OCI-LY1 (cell line): ENCODE data around the gene DPH3.

Experiments used
- H2AFZ ChIP-seq: fragments of 200-600 bp; sonication (generic), shearing (Covaris generic); 2 replicates; pipeline ENCODE4 v1.6.0; 2014; ENCODE audit warnings: antibody characterized with exemption, mild to moderate bottlenecking, low read length
- H3F3A ChIP-seq: fragments of 200-600 bp; sonication (generic), shearing (Covaris generic); 2 replicates; pipeline ENCODE4 v1.6.0; 2014; ENCODE audit warnings: mild to moderate bottlenecking, antibody characterized with exemption, low read length, moderate library complexity; ENCODE audit not compliant: insufficient read depth
- H3K27ac ChIP-seq: fragments of 200-600 bp; sonication (generic); 2 replicates; pipeline ENCODE4 v1.5.1; 2014; ENCODE audit warnings: low read length, mixed run types, mild to moderate bottlenecking, low read depth; ENCODE audit not compliant: poor library complexity, severe bottlenecking
- H3K27me3 ChIP-seq: fragments of 200-600 bp; sonication (generic); 2 replicates; pipeline ENCODE4 v1.6.0; 2014; ENCODE audit warnings: antibody characterized with exemption, mild to moderate bottlenecking, low read length, moderate library complexity; ENCODE audit not compliant: insufficient read depth
- H3K36me3 ChIP-seq: fragments of 200-600 bp; sonication (generic); 2 replicates; pipeline ENCODE4 v1.6.1; 2014; ENCODE audit warnings: mild to moderate bottlenecking, antibody characterized with exemption, low read length, moderate library complexity, mixed read lengths; ENCODE audit not compliant: insufficient read depth
- H3K4me1 ChIP-seq: fragments of 200-600 bp; sonication (generic); 2 replicates; pipeline ENCODE4 v1.5.1; 2014; ENCODE audit warnings: mild to moderate bottlenecking, low read length, moderate library complexity; ENCODE audit not compliant: insufficient read depth, severe bottlenecking
- H3K4me2 ChIP-seq: fragments of 200-600 bp; sonication (generic), shearing (Covaris generic); 2 replicates; pipeline ENCODE4 v1.6.1; 2014; ENCODE audit warnings: low read length
- H3K4me3 ChIP-seq: fragments of 200-600 bp; sonication (generic); 2 replicates; pipeline ENCODE4 v1.5.1; 2014; ENCODE audit warnings: low read length, low read depth, mild to moderate bottlenecking, mixed read lengths; ENCODE audit not compliant: poor library complexity, severe bottlenecking
- H3K79me2 ChIP-seq: fragments of 200-600 bp; shearing (Covaris generic); 2 replicates; pipeline ENCODE4 v1.6.1; 2016; ENCODE audit warnings: mixed run types, low read length, mixed read lengths; ENCODE audit not compliant: insufficient read depth
- H3K9ac ChIP-seq: fragments of 200-600 bp; sonication (generic), shearing (Covaris generic); 2 replicates; pipeline ENCODE4 v1.6.1; 2014; ENCODE audit warnings: mild to moderate bottlenecking, low read length, mixed read lengths
- H3K9me2 ChIP-seq: fragments of 200-600 bp; sonication (generic), shearing (Covaris generic); 2 replicates; pipeline ENCODE4 v1.6.1; 2014; ENCODE audit warnings: low read depth, mild to moderate bottlenecking, low read length, mixed read lengths
- H3K9me3 ChIP-seq: fragments of 200-600 bp; shearing (Covaris generic); 2 replicates; pipeline ENCODE4 v1.6.1; 2014; ENCODE audit warnings: low read length, mixed read lengths
- H4K20me1 ChIP-seq: fragments of 200-600 bp; sonication (generic), shearing (Covaris generic); 2 replicates; pipeline ENCODE4 v1.6.0; 2016; ENCODE audit warnings: mild to moderate bottlenecking, low read length; ENCODE audit not compliant: insufficient read depth
- CTCF ChIP-seq: fragments of 200-600 bp; sonication (generic), shearing (Covaris generic); IDR thresholded peaks from 2 replicates; pipeline ENCODE4 v1.5.1; 2017; ENCODE audit warnings: mild to moderate bottlenecking, antibody characterized with exemption, low read length, moderate library complexity, mixed read lengths
- EZH2 ChIP-seq: fragments of 200-600 bp; sonication (generic), shearing (Covaris generic); IDR thresholded peaks from 2 replicates; pipeline ENCODE4 v1.8.0; 2017; ENCODE audit warnings: borderline replicate concordance, mixed run types, mild to moderate bottlenecking, antibody characterized with exemption, low read length, moderate library complexity, mixed read lengths

Gene DPH3

DNA sequence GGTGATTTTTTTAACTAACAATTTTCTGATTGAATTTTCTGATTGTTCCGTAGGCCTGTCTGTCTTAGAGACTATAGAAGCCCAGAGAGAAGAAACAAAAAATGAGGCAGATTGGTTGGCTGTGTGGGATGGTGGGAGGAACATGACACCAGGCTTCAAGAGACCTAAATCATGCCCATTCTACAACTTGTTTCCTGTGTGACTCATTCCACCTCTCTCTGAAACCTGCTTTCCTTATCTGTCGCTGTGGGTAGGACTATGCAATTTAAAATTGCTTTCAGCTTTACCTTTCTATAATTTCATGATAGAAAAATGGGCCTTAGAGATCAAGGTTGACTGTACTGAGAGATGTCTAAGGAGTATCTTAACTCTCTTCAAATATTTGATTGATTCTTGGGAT, 44.8 kb upstream of the DPH3 start:
- H3K4me3 ChIP-seq, result no peak overlapping the region
- no peaks in the 10 kb centered on the region for H3K9me2 ChIP-seq
- peaks cover 3% of the 10 kb centered on the region; the same call in 1 of the 2 replicates for H3F3A ChIP-seq
- H3K4me2 ChIP-seq, result no peak overlapping the region
- no peak overlapping the region for H3K9ac ChIP-seq
- H3K27me3 ChIP-seq, result no peaks in the 10 kb centered on the region
- H4K20me1 ChIP-seq, result no peaks in the 10 kb centered on the region
- H3K4me1 ChIP-seq, result no peaks in the 10 kb centered on the region
- H3K36me3 ChIP-seq, result peaks cover 52% of the 10 kb centered on the region
- TF ChIP-seq EZH2 (no peak), CTCF (no peak)
- H3K27ac ChIP-seq, result no peak overlapping the region
- H3K9me3 ChIP-seq, result no peaks in the 10 kb centered on the region
- H2AFZ ChIP-seq, result no peak overlapping the region
- no peaks in the 10 kb centered on the region for H3K79me2 ChIP-seq

GRCh38 chr3:16308727-16309126, 44.0 kb upstream of the DPH3 start:
- H3K79me2 ChIP-seq, result no peaks in the 10 kb centered on the region

DNA sequence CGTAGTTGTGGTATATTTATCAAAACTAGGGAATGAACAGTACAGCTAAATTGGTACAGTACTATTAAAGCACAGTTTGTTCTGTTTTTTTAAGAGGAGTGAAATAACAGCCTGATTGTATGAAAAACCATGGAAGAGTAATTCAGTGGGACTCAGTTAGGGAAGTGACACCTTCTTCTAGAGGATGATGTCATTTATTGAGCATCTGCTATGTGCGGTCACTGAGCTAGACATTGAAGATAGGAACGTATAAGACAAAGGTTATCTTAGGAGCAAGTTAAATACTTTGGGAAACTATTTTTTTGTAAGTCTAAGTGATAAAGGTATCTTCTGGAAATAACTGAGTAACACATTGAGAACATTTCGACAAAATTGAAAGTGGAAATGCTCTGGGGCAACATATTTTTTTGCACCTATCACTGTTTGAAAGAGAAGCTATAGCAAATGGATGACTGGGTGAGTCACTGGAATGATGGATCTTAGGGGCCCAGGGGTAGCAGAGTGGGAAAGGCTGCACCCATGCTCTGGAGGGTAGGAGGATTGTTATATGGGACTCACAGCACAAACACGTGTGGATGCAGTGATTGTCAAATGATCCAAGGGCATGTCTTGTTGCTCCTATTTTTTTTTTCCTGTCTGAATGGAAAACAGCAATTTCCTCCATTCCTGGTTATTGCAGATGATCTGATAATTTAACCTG, 43.2 kb upstream of the DPH3 start:
- H3K79me2 ChIP-seq, result no peaks in the 10 kb centered on the region
- peaks cover 7% of the 10 kb centered on the region for H3K4me1 ChIP-seq
- peaks cover 39% of the 10 kb centered on the region; the same call in 1 of the 2 replicates for H3K36me3 ChIP-seq
- H4K20me1 ChIP-seq, result no peaks in the 10 kb centered on the region
- H3K4me3 ChIP-seq, result no peak overlapping the region
- no peaks in the 10 kb centered on the region for H3K9me3 ChIP-seq
- H3K9me2 ChIP-seq, result no peaks in the 10 kb centered on the region
- no peak overlapping the region for H3K4me2 ChIP-seq
- no peak overlapping the region for H3K27ac ChIP-seq
- H3K9ac ChIP-seq, result no peak overlapping the region
- H3K27me3 ChIP-seq, result no peaks in the 10 kb centered on the region
- peaks cover 3% of the 10 kb centered on the region; the same call in 1 of the 2 replicates for H3F3A ChIP-seq
- TF ChIP-seq CTCF, result no peak
- no peak for TF ChIP-seq EZH2
- H2AFZ ChIP-seq, result no peak overlapping the region

More at GRCh38 chr3:16308727-16309126, 44.0 kb upstream of the DPH3 start:
- Histone ChIP-seq H3F3A (peaks cover 3% of the 10 kb centered on the region; the same call in 1 of the 2 replicates), H3K9me3 (no peaks in the 10 kb centered on the region), H2AFZ (no peak overlapping the region), H3K9ac (no peak overlapping the region), H3K9me2 (no peaks in the 10 kb centered on the region), H3K4me1 (no peaks in the 10 kb centered on the region), H3K27me3 (no peaks in the 10 kb centered on the region), H3K27ac (no peak overlapping the region), H3K4me2 (no peak overlapping the region), H3K36me3 (peaks cover 44% of the 10 kb centered on the region; the same call in 1 of the 2 replicates), H3K4me3 (no peak overlapping the region), H4K20me1 (no peaks in the 10 kb centered on the region)
- TF ChIP-seq CTCF (no peak), EZH2 (no peak)
